HG03039 (cell line): ENCODE measurements around the gene MAFG.
A peak's percentile ranks its signal among the peaks of the same experiment; 100 is the strongest.

Source experiments
- ATAC-seq: cut with Tn5 transposase; IDR thresholded peaks from one replicate; pipeline ENCODE4 v1.9.1; 2021; ENCODE audit warnings: mild to moderate bottlenecking, moderate library complexity; ENCODE audit not compliant: unreplicated experiment

Gene MAFG

GRCh38 chr17:81870131-81870980, 57.2 kb downstream of the MAFG start:
- peak; percentile 14 for ATAC-seq

DNA sequence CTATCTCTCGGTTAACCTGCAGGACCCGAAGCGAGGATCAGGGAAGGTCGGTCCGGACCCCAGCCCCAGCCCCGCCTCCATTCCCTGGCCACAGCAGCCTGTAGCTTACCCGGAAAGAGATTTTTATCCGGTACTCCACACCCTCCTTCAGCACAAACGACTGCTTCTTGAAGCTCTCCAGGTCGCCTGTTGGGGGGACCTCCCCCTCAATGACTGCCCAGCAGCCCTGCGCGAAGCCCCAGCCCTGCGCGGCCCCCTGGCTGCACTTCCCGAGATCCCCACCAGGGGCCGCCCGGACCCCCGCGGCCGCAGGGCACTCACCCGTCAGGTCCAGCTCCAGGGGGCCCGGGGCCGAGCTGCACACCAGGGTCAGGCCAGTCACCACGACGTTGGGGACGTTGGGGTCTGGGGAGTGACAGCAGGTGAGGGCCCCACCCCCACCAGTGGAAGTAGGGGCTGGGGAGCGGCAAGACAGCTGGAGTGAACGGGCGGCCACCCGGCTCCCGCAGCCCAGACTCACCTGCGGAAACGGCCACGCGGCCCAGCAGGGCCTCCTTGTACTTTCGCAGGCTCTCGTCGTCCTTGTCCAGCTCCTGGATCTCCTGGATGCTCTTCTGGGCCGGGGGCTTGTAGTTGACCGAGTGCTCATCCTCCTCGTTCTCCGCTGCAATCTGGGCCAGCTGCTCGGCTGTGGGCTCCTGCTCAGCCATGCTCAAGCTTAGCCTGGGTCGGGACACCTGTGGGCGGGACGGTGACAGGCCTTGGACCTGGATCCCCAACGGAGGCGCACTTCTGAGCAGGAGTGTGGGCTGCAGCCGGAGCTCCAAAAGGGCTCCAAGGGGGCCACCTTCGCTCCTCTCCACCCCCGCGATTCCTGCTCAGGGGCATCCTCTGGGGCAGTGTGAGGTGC, 58.1 kb downstream of the MAFG start:
- ATAC-seq: no peak

- no peak for ATAC-seq
These were observed 58.8 kb downstream of the MAFG start for GRCh38 chr17:81868674-81869220.
